HepG2 (cell line): ENCODE data around the gene PDK2. TPM values are rescaled to one million over a fixed set of nuclear protein-coding genes. Genes with fewer than 3 reads are reported as not detected.

Experiments used
- EHMT2 ChIP-seq: fragments of 200-600 bp; sonication (generic); IDR thresholded peaks from 2 replicates; pipeline ENCODE4 v1.7.0; 2017; ENCODE audit warnings: antibody characterized with exemption, low read depth, low read length, borderline replicate concordance
- MEIS2 ChIP-seq: sonication (generic); formaldehyde crosslinking; IDR thresholded peaks from 2 replicates; pipeline ENCODE4 v1.9.0; 2021; ENCODE audit warnings: mild to moderate bottlenecking, missing genetic modification reagents
- NPAS2 ChIP-seq: sonication (generic); formaldehyde crosslinking; IDR thresholded peaks from 2 replicates; pipeline ENCODE4 v1.8.0; 2022; ENCODE audit warnings: mild to moderate bottlenecking, missing genetic modification reagents, borderline replicate concordance
- NR2F6 ChIP-seq, 2 experiments: IDR thresholded peaks; 2 replicates each; pipeline ENCODE4 v1.6.1; 2016; ENCODE audit warnings: antibody characterized with exemption in 1 of 2, mild to moderate bottlenecking in 1 of 2
- PHF20 ChIP-seq: sonication (generic); formaldehyde crosslinking; IDR thresholded peaks from 2 replicates; pipeline ENCODE4 v1.5.0; 2020; ENCODE audit warnings: mild to moderate bottlenecking, missing genetic modification reagents
- RNF2 ChIP-seq: fragments of 450-650 bp; conservative IDR thresholded peaks from 2 replicates; pipeline ENCODE4 v1.6.1; 2016; ENCODE audit warnings: low read depth
- SMAD1 ChIP-seq: sonication (generic); formaldehyde crosslinking; IDR thresholded peaks from 2 replicates; pipeline ENCODE4 v1.4.0; 2020; ENCODE audit warnings: missing genetic modification reagents, low read depth, mild to moderate bottlenecking, borderline replicate concordance
- ZEB1 ChIP-seq: IDR thresholded peaks from 2 replicates; pipeline ENCODE4 v1.6.1; 2012; ENCODE audit warnings: mild to moderate bottlenecking, low read depth, inconsistent platforms; ENCODE audit not compliant: insufficient replicate concordance
- ZNF12 ChIP-seq: sonication (generic); formaldehyde crosslinking; IDR thresholded peaks from 2 replicates; pipeline ENCODE4 v1.5.0; 2020; ENCODE audit warnings: missing genetic modification reagents
- ZNF180 ChIP-seq: sonication (generic); formaldehyde crosslinking; IDR thresholded peaks from 2 replicates; pipeline ENCODE4 v1.4.0; 2020; ENCODE audit warnings: low read depth, missing genetic modification reagents, borderline replicate concordance
- ZNF34 ChIP-seq: sonication (generic); formaldehyde crosslinking; IDR thresholded peaks from 2 replicates; pipeline ENCODE4 v1.4.0; 2020; ENCODE audit warnings: mild to moderate bottlenecking, missing genetic modification reagents, borderline replicate concordance
- ZNF460 ChIP-seq: sonication (generic); formaldehyde crosslinking; IDR thresholded peaks from 2 replicates; pipeline ENCODE4 v1.5.1; 2020; ENCODE audit warnings: missing genetic modification reagents, mild to moderate bottlenecking, borderline replicate concordance
- polyA plus RNA-seq, 8 experiments: library from polyadenylated mRNA; depleted of rRNA in 3 of 8; stranded (reverse) in 7 of 8; unstranded in 1 of 8; fragments of >200 nt; fragmentation: Illumina TruSeq in 4 of 8; extraction: Trizol in 4 of 8; gene quantifications; 2 replicates each; pipeline versions ENCODE4 v1.2.1 to v1.2.3, GENCODE V29; 2011 to 2016; ENCODE audit warnings: low read depth in 4 of 8, missing spikeins in 1 of 8, mixed read lengths in 1 of 8; ENCODE audit not compliant: insufficient read depth in 1 of 8
- total RNA-seq, 5 experiments: library from RNA; depleted of rRNA; stranded (reverse); fragments of >200 nt; fragmentation: Illumina TruSeq; extraction: Trizol; gene quantifications; 2 replicates each; pipeline ENCODE4 v1.2.3, GENCODE V29; 2016; ENCODE audit warnings: low read depth in 1 of 5
- TF ChIP-seq, protein P1 (sequence below): sonication (generic); formaldehyde crosslinking; IDR thresholded peaks from 2 replicates; pipeline ENCODE4 v1.5.0; 2020; ENCODE audit warnings: missing genetic modification reagents, mild to moderate bottlenecking, borderline replicate concordance
- TF ChIP-seq, protein P2 (sequence below): IDR thresholded peaks from 2 replicates; pipeline ENCODE4 v1.6.1; 2016; ENCODE audit warnings: mild to moderate bottlenecking, missing biosample characterization, missing genetic modification reagents
- TF ChIP-seq, protein P3 (sequence below): sonication (generic); formaldehyde crosslinking; IDR thresholded peaks from 2 replicates; pipeline ENCODE4 v1.5.0; 2020; ENCODE audit warnings: missing genetic modification reagents, mild to moderate bottlenecking, borderline replicate concordance
- TF ChIP-seq, protein P4 (sequence below): sonication (generic); formaldehyde crosslinking; IDR thresholded peaks from 2 replicates; pipeline ENCODE4 v1.8.0; 2022; ENCODE audit warnings: missing genetic modification reagents, mild to moderate bottlenecking, moderate library complexity, borderline replicate concordance
- TF ChIP-seq, protein P5 (sequence below): sonication (generic); formaldehyde crosslinking; IDR thresholded peaks from 2 replicates; pipeline ENCODE4 v1.9.0; 2022; ENCODE audit warnings: missing genetic modification reagents, mild to moderate bottlenecking, borderline replicate concordance
- TF ChIP-seq, protein P6 (sequence below): sonication (generic); formaldehyde crosslinking; IDR thresholded peaks from 2 replicates; pipeline ENCODE4 v1.4.0; 2020; ENCODE audit warnings: missing genetic modification reagents, borderline replicate concordance

Gene PDK2
- total and polyA plus RNA-seq, 2 of the 13 experiments (the other 11 are each of a cell fraction or from before 2014, with no cell fraction given) = 18.5 to 59.7 TPM

DNA sequence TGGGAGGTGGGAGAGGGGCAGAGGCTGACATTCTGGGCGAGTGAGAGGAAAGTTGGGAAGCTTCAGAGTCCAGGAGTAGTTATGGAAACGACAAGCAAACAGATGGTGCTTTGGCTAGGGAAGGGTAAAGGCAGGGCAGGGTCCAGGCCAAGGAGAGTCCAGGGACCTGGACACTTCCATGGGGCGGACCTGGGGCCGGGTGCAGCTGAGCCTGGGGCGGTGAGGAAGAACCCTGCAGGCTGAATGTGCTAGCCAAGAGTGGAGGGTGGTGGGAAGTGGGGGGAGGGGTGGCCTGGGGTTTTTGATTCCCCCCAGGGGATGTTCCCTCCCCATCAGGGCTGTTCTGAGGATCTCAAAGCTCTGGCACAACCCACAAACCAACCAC is 52.7 kb downstream of the PDK2 start (continued):
- TF ChIP-seq, protein P1, sequence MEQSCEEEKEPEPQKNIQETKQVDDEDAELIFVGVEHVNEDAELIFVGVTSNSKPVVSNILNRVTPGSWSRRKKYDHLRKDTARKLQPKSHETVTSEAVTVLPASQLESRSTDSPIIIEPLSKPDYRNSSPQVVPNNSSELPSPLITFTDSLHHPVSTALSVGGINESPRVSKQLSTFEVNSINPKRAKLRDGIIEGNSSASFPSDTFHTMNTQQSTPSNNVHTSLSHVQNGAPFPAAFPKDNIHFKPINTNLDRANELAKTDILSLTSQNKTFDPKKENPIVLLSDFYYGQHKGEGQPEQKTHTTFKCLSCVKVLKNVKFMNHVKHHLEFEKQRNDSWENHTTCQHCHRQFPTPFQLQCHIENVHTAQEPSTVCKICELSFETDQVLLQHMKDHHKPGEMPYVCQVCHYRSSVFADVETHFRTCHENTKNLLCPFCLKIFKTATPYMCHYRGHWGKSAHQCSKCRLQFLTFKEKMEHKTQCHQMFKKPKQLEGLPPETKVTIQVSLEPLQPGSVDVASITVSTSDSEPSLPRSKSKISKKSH (CRISPR knock-in tag) = no peak
- TF ChIP-seq, protein P2, sequence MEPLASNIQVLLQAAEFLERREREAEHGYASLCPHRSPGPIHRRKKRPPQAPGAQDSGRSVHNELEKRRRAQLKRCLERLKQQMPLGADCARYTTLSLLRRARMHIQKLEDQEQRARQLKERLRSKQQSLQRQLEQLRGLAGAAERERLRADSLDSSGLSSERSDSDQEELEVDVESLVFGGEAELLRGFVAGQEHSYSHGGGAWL = no peak
- TF ChIP-seq ZNF180 (CRISPR knock-in tag) (no peak), SMAD1 (CRISPR knock-in tag) (no peak; the same call in 1 of the 2 replicates), PHF20 (CRISPR knock-in tag) (no peak), EHMT2 (no peak), ZNF460 (CRISPR knock-in tag) (no peak), MEIS2 (no peak), ZNF12 (CRISPR knock-in tag) (no peak), NR2F6 (IDR thresholded peaks at IDR 0.05) (0 out of 2 replicates have a peak, but pooled peaks have one; percentile 36), NR2F6 (CRISPR knock-in tag; IDR thresholded peaks at IDR 0.05) (peak; percentile 16; the same call in 1 of the 2 replicates), ZNF34 (CRISPR knock-in tag) (no peak), RNF2 (no peak), NPAS2 (no peak), ZEB1 (no peak)
- TF ChIP-seq, protein P3, sequence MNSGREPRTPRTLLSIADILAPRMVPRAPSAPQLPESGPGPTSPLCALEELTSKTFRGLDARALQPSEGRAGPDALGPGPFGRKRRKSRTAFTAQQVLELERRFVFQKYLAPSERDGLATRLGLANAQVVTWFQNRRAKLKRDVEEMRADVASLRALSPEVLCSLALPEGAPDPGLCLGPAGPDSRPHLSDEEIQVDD (CRISPR knock-in tag) = no peak
- TF ChIP-seq, protein P4, sequence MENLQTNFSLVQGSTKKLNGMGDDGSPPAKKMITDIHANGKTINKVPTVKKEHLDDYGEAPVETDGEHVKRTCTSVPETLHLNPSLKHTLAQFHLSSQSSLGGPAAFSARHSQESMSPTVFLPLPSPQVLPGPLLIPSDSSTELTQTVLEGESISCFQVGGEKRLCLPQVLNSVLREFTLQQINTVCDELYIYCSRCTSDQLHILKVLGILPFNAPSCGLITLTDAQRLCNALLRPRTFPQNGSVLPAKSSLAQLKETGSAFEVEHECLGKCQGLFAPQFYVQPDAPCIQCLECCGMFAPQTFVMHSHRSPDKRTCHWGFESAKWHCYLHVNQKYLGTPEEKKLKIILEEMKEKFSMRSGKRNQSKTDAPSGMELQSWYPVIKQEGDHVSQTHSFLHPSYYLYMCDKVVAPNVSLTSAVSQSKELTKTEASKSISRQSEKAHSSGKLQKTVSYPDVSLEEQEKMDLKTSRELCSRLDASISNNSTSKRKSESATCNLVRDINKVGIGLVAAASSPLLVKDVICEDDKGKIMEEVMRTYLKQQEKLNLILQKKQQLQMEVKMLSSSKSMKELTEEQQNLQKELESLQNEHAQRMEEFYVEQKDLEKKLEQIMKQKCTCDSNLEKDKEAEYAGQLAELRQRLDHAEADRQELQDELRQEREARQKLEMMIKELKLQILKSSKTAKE = no peak
- TF ChIP-seq, protein P5, sequence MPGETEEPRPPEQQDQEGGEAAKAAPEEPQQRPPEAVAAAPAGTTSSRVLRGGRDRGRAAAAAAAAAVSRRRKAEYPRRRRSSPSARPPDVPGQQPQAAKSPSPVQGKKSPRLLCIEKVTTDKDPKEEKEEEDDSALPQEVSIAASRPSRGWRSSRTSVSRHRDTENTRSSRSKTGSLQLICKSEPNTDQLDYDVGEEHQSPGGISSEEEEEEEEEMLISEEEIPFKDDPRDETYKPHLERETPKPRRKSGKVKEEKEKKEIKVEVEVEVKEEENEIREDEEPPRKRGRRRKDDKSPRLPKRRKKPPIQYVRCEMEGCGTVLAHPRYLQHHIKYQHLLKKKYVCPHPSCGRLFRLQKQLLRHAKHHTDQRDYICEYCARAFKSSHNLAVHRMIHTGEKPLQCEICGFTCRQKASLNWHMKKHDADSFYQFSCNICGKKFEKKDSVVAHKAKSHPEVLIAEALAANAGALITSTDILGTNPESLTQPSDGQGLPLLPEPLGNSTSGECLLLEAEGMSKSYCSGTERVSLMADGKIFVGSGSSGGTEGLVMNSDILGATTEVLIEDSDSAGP (CRISPR knock-in tag) = no peak
- TF ChIP-seq, protein P6, sequence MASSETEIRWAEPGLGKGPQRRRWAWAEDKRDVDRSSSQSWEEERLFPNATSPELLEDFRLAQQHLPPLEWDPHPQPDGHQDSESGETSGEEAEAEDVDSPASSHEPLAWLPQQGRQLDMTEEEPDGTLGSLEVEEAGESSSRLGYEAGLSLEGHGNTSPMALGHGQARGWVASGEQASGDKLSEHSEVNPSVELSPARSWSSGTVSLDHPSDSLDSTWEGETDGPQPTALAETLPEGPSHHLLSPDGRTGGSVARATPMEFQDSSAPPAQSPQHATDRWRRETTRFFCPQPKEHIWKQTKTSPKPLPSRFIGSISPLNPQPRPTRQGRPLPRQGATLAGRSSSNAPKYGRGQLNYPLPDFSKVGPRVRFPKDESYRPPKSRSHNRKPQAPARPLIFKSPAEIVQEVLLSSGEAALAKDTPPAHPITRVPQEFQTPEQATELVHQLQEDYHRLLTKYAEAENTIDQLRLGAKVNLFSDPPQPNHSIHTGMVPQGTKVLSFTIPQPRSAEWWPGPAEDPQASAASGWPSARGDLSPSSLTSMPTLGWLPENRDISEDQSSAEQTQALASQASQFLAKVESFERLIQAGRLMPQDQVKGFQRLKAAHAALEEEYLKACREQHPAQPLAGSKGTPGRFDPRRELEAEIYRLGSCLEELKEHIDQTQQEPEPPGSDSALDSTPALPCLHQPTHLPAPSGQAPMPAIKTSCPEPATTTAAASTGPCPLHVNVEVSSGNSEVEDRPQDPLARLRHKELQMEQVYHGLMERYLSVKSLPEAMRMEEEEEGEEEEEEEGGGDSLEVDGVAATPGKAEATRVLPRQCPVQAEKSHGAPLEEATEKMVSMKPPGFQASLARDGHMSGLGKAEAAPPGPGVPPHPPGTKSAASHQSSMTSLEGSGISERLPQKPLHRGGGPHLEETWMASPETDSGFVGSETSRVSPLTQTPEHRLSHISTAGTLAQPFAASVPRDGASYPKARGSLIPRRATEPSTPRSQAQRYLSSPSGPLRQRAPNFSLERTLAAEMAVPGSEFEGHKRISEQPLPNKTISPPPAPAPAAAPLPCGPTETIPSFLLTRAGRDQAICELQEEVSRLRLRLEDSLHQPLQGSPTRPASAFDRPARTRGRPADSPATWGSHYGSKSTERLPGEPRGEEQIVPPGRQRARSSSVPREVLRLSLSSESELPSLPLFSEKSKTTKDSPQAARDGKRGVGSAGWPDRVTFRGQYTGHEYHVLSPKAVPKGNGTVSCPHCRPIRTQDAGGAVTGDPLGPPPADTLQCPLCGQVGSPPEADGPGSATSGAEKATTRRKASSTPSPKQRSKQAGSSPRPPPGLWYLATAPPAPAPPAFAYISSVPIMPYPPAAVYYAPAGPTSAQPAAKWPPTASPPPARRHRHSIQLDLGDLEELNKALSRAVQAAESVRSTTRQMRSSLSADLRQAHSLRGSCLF (CRISPR knock-in tag) = no peak
